OCI-LY7 (cell line): ENCODE results near the gene DCTN3. TPM values are rescaled to one million over a fixed set of nuclear protein-coding genes. Genes with fewer than 3 reads are reported as not detected.

Experiments
- BruUV-seq: library from RNA; stranded (reverse); fragments of 400-500 nt; replicated peaks from 2 replicates; lab custom pipeline; 2021; lab: Mats Ljungman, UMichigan
- CTCF ChIA-PET: fragments of 300-600 bp; sonication (Branson Sonifier 250); formaldehyde crosslinking; loops from one replicate; lab custom pipeline; 2022; ENCODE audit warnings: antibody characterized with exemption; ENCODE audit not compliant: unreplicated experiment; lab: Charles Lee
- POLR2A ChIA-PET: fragments of 300-600 bp; sonication (Branson Sonifier 250); formaldehyde crosslinking; loops from one replicate; lab custom pipeline; 2022; ENCODE audit warnings: antibody characterized with exemption; lab: Charles Lee
- DNase-seq: peaks from one replicate; pipeline ENCODE4 v3.0.0-alpha.2; 2015; ENCODE audit warnings: low spot score
- H2AFZ ChIP-seq: fragments of 200-600 bp; sonication (generic), shearing (Covaris generic); 2 replicates; pipeline ENCODE4 v1.6.1; 2014; ENCODE audit warnings: mild to moderate bottlenecking, antibody characterized with exemption, low read length, moderate library complexity
- H3K27ac ChIP-seq: fragments of 200-600 bp; sonication (generic); 2 replicates; pipeline ENCODE4 v1.5.1; 2014; ENCODE audit warnings: mixed run types, low read depth, mild to moderate bottlenecking, moderate library complexity, low read length, inconsistent platforms; ENCODE audit not compliant: poor library complexity, severe bottlenecking
- H3K36me3 ChIP-seq: fragments of 200-600 bp; sonication (generic); 2 replicates; pipeline ENCODE4 v1.6.1; 2014; ENCODE audit warnings: mild to moderate bottlenecking, antibody characterized with exemption, low read length, moderate library complexity, mixed read lengths; ENCODE audit not compliant: insufficient read depth
- H3K4me1 ChIP-seq: fragments of 200-600 bp; sonication (generic); 2 replicates; pipeline ENCODE4 v1.5.1; 2014; ENCODE audit warnings: mild to moderate bottlenecking, low read length; ENCODE audit not compliant: insufficient read depth, poor library complexity, severe bottlenecking
- H3K4me2 ChIP-seq: fragments of 200-600 bp; sonication (generic); 2 replicates; pipeline ENCODE4 v1.6.1; 2014; ENCODE audit warnings: mild to moderate bottlenecking, low read length
- H3K4me3 ChIP-seq: fragments of 200-600 bp; sonication (generic); 2 replicates; pipeline ENCODE4 v1.5.1; 2014; ENCODE audit warnings: mild to moderate bottlenecking, low read depth, low read length; ENCODE audit not compliant: poor library complexity, severe bottlenecking
- H3K79me2 ChIP-seq: fragments of 200-600 bp; sonication (generic); 2 replicates; pipeline ENCODE4 v1.6.1; 2016; ENCODE audit warnings: low read depth, mild to moderate bottlenecking, low read length, moderate library complexity, mixed read lengths; ENCODE audit not compliant: insufficient read depth
- H3K9me2 ChIP-seq: fragments of 200-600 bp; sonication (generic); 2 replicates; pipeline ENCODE4 v1.6.1; 2016; ENCODE audit warnings: mild to moderate bottlenecking, low read length, mixed read lengths; ENCODE audit not compliant: insufficient read depth
- H3K9me3 ChIP-seq: fragments of 200-600 bp; sonication (generic); 2 replicates; pipeline ENCODE4 v1.6.1; 2014; ENCODE audit warnings: mild to moderate bottlenecking, mixed run types, low read length, mixed read lengths
- H4K20me1 ChIP-seq: fragments of 200-600 bp; sonication (generic); 2 replicates; pipeline ENCODE4 v1.6.1; 2014; ENCODE audit warnings: mild to moderate bottlenecking, antibody characterized with exemption, low read length, moderate library complexity, mixed read lengths; ENCODE audit not compliant: insufficient read depth
- CTCF ChIP-seq: fragments of 200-600 bp; sonication (generic); conservative IDR thresholded peaks from 2 replicates; pipeline ENCODE4 v1.5.1; 2014; ENCODE audit warnings: mild to moderate bottlenecking, antibody characterized with exemption, low read length, moderate library complexity, mixed read lengths
- EZH2phosphoT487 ChIP-seq: fragments of 200-600 bp; sonication (generic); IDR thresholded peaks from 2 replicates; pipeline ENCODE4 v1.6.1; 2018; ENCODE audit warnings: low read depth, borderline replicate concordance, mild to moderate bottlenecking, mixed run types, antibody characterized with exemption, low read length, moderate library complexity, mixed read lengths
- intact Hi-C: fragments of 100-400 bp; cut with micrococcal nuclease; formaldehyde crosslinking; loops from one replicate; pipeline ENCODE4 v1.10.0; 2022; ENCODE audit not compliant: unreplicated experiment
- total RNA-seq, 2 experiments: library from RNA; depleted of rRNA in 1 of 2; stranded (reverse); fragments of >200 nt in 1 of 2; shearing (Covaris generic) in 1 of 2; gene quantifications; 2 replicates each; pipeline ENCODE4 v1.2.3, GENCODE V29; 2014 to 2022

Gene DCTN3
- total RNA-seq, 2 experiments from 2014 or later = 79.7 to 84.2 TPM

- no peak overlapping the region for H3K4me2 ChIP-seq
- no TSS peak for BruUV-seq
- no peaks in the 10 kb centered on the region for H3K36me3 ChIP-seq
- H3K9me2 ChIP-seq = no peaks in the 10 kb centered on the region
- no peaks in the 10 kb centered on the region; the same call in 1 of the 2 replicates for H4K20me1 ChIP-seq
- no peaks in the 10 kb centered on the region for H3K4me1 ChIP-seq
- no peak overlapping the region for H3K4me3 ChIP-seq
- no peak overlapping the region for H3K27ac ChIP-seq
- no peaks in the 10 kb centered on the region for H3K79me2 ChIP-seq
- POLR2A ChIA-PET = no interaction called here
- no peak for DNase-seq
- intact Hi-C loops = no loop called here
- no peak for TF ChIP-seq EZH2phosphoT487
- TF ChIP-seq CTCF = no peak
- CTCF ChIA-PET = no interaction called here
- H2AFZ ChIP-seq = no peak overlapping the region
- no peaks in the 10 kb centered on the region for H3K9me3 ChIP-seq
Observed at GRCh38 chr9:34584970-34585369, 35.3 kb downstream of the DCTN3 start.

GRCh38 chr9:34582787-34583186 is 37.5 kb downstream of the DCTN3 start:
- Histone ChIP-seq H3K27ac (no peak overlapping the region), H3K79me2 (no peaks in the 10 kb centered on the region), H3K36me3 (no peaks in the 10 kb centered on the region), H4K20me1 (no peaks in the 10 kb centered on the region), H3K4me2 (no peak overlapping the region), H3K9me2 (no peaks in the 10 kb centered on the region), H3K4me1 (no peaks in the 10 kb centered on the region), H3K9me3 (no peaks in the 10 kb centered on the region), H3K4me3 (no peak overlapping the region), H2AFZ (no peak overlapping the region)
- intact Hi-C loops = no loop called here
- DNase-seq = no peak
- POLR2A ChIA-PET = interaction anchor here (0.6 kb wide), 1 partner anchor 22 kb away, joined by 3 read pairs; no protein-coding TSS in a partner anchor
- no peak for TF ChIP-seq EZH2phosphoT487
- BruUV-seq = no TSS peak
- CTCF ChIA-PET = no interaction called here

GRCh38 chr9:34581318-34581717 is 39.0 kb downstream of the DCTN3 start:
- ChIA-PET CTCF (no interaction called here), POLR2A (no interaction called here)
- H3K4me2 ChIP-seq = no peak overlapping the region
- no peaks in the 10 kb centered on the region for H3K9me2 ChIP-seq
- intact Hi-C loops = no loop called here
- DNase-seq = no peak
- H3K9me3 ChIP-seq = no peaks in the 10 kb centered on the region
- TF ChIP-seq EZH2phosphoT487 (no peak), CTCF (no peak)
- H4K20me1 ChIP-seq = no peaks in the 10 kb centered on the region
- BruUV-seq = no TSS peak
- no peaks in the 10 kb centered on the region for H3K36me3 ChIP-seq
- no peak overlapping the region for H2AFZ ChIP-seq
- no peak overlapping the region for H3K4me3 ChIP-seq
- H3K4me1 ChIP-seq = no peaks in the 10 kb centered on the region
- H3K27ac ChIP-seq = no peak overlapping the region
- H3K79me2 ChIP-seq = no peaks in the 10 kb centered on the region
